GM20000 (cell line): ENCODE measurements around the gene LCP2.
A peak's percentile ranks its signal among the peaks of the same experiment; 100 is the strongest.

Experiments
- DNase-seq: peaks from one replicate; pipeline ENCODE4 v3.0.0; 2012; ENCODE audit warnings: low spot score
- CTCF ChIP-seq: IDR thresholded peaks from 2 replicates; pipeline ENCODE4 v1.5.1; 2012; ENCODE audit warnings: mild to moderate bottlenecking, control low read depth; ENCODE audit errors: extremely low read depth, missing control alignments

Gene LCP2

GRCh38 chr5:170225326-170226128 is 72.0 kb downstream of the LCP2 start:
- DNase-seq, result peak; percentile 83
- peak; percentile 39 for TF ChIP-seq CTCF

- no peak for DNase-seq
- no peak for TF ChIP-seq CTCF
Measured at GRCh38 chr5:170223906-170224305, 73.7 kb downstream of the LCP2 start.

GRCh38 chr5:170223360-170223759 is 74.2 kb downstream of the LCP2 start:
- TF ChIP-seq CTCF, result no peak
- no peak for DNase-seq

GRCh38 chr5:170221327-170221741 is 76.2 kb downstream of the LCP2 start:
- TF ChIP-seq CTCF, result no peak
- DNase-seq, result no peak

- no peak for DNase-seq
- TF ChIP-seq CTCF, result no peak
Measured at GRCh38 chr5:170220191-170220590, 77.4 kb downstream of the LCP2 start.

GRCh38 chr5:170219615-170220014 is 78.0 kb downstream of the LCP2 start:
- no peak for DNase-seq
- no peak for TF ChIP-seq CTCF

- no peak for TF ChIP-seq CTCF
- DNase-seq, result no peak
Measured at GRCh38 chr5:170218726-170219125, 78.9 kb downstream of the LCP2 start.
